ENCODE data around the gene DAAM1. TPM values are rescaled to one million over a fixed set of nuclear protein-coding genes. Genes with fewer than 3 reads are reported as not detected.

Gene DAAM1
- total RNA-seq, 1 donor from 2014 or later: 40.7 TPM

GRCh38 chr14:59376686-59377085 lies 188.2 kb downstream of the DAAM1 start:
- H3K4me3 Mint-ChIP-seq (ENCODE audit: unreplicated experiment): no peak overlapping the region
- peaks cover 6% of the 10 kb centered on the region for H3K4me1 Mint-ChIP-seq (ENCODE audit: low read depth)
- H3K27ac Mint-ChIP-seq (ENCODE audit: unreplicated experiment): no peak overlapping the region
- no peak for TF ChIP-seq CTCF (IDR thresholded peaks at IDR 0.05)
- H3K27me3 Mint-ChIP-seq (ENCODE audit: low read depth): no peaks in the 10 kb centered on the region
- peaks cover 6% of the 10 kb centered on the region for H3K9me3 Mint-ChIP-seq (ENCODE audit: low read depth)
- H3K36me3 Mint-ChIP-seq (ENCODE audit: low read depth): no peaks in the 10 kb centered on the region
- no peak for DNase-seq (ENCODE audit: low spot score)

GRCh38 chr14:59377491-59377890 lies 189.0 kb downstream of the DAAM1 start:
- TF ChIP-seq CTCF (IDR thresholded peaks at IDR 0.05): no peak
- Mint-ChIP-seq H3K4me3 (ENCODE audit: unreplicated experiment) (no peak overlapping the region), H3K27me3 (ENCODE audit: low read depth) (no peaks in the 10 kb centered on the region), H3K4me1 (ENCODE audit: low read depth) (peaks cover 6% of the 10 kb centered on the region), H3K36me3 (ENCODE audit: low read depth) (peaks cover 1% of the 10 kb centered on the region), H3K9me3 (ENCODE audit: low read depth) (peaks cover 10% of the 10 kb centered on the region), H3K27ac (ENCODE audit: unreplicated experiment) (no peak overlapping the region)
- DNase-seq (ENCODE audit: low spot score): no peak

GRCh38 chr14:59377991-59378601 lies 189.6 kb downstream of the DAAM1 start:
- no peak overlapping the region for H3K4me3 Mint-ChIP-seq (ENCODE audit: unreplicated experiment)
- no peak for DNase-seq (ENCODE audit: low spot score)
- no peaks in the 10 kb centered on the region for H3K27me3 Mint-ChIP-seq (ENCODE audit: low read depth)
- peaks cover 6% of the 10 kb centered on the region for H3K4me1 Mint-ChIP-seq (ENCODE audit: low read depth)
- TF ChIP-seq CTCF (IDR thresholded peaks at IDR 0.05): no peak
- H3K27ac Mint-ChIP-seq (ENCODE audit: unreplicated experiment): no peak overlapping the region
- peaks cover 2% of the 10 kb centered on the region for H3K36me3 Mint-ChIP-seq (ENCODE audit: low read depth)
- peaks cover 15% of the 10 kb centered on the region for H3K9me3 Mint-ChIP-seq (ENCODE audit: low read depth)

GRCh38 chr14:59389936-59390335 lies 201.5 kb downstream of the DAAM1 start:
- Mint-ChIP-seq H3K4me3 (ENCODE audit: unreplicated experiment) (no peak overlapping the region), H3K27me3 (ENCODE audit: low read depth) (no peaks in the 10 kb centered on the region), H3K9me3 (ENCODE audit: low read depth) (peaks cover 17% of the 10 kb centered on the region), H3K36me3 (ENCODE audit: low read depth) (peaks cover 11% of the 10 kb centered on the region), H3K4me1 (ENCODE audit: low read depth) (no peaks in the 10 kb centered on the region), H3K27ac (ENCODE audit: unreplicated experiment) (no peak overlapping the region)
- TF ChIP-seq CTCF (IDR thresholded peaks at IDR 0.05): no peak
- DNase-seq (ENCODE audit: low spot score): no peak

GRCh38 chr14:59391388-59391787 lies 202.9 kb downstream of the DAAM1 start:
- peaks cover 10% of the 10 kb centered on the region for H3K9me3 Mint-ChIP-seq (ENCODE audit: low read depth)
- no peaks in the 10 kb centered on the region for H3K27me3 Mint-ChIP-seq (ENCODE audit: low read depth)
- peaks cover 9% of the 10 kb centered on the region for H3K36me3 Mint-ChIP-seq (ENCODE audit: low read depth)
- no peak overlapping the region for H3K27ac Mint-ChIP-seq (ENCODE audit: unreplicated experiment)
- DNase-seq (ENCODE audit: low spot score): no peak
- no peak overlapping the region for H3K4me3 Mint-ChIP-seq (ENCODE audit: unreplicated experiment)
- H3K4me1 Mint-ChIP-seq (ENCODE audit: low read depth): no peaks in the 10 kb centered on the region
- TF ChIP-seq CTCF (IDR thresholded peaks at IDR 0.05): no peak
